Astrocyte (in vitro differentiated cells and primary cell): ENCODE measurements around the gene MFGE8.

Experiments used
- EZH2 ChIP-seq: IDR thresholded peaks from 2 replicates; pipeline ENCODE4 v1.6.1; 2012; ENCODE audit warnings: mild to moderate bottlenecking, low read length, inconsistent platforms; ENCODE audit not compliant: insufficient read depth
- TF ChIP-seq, protein P1 (sequence below): IDR thresholded peaks from 2 replicates; pipeline ENCODE4 v1.5.1; 2011; ENCODE audit warnings: low read depth, mild to moderate bottlenecking, inconsistent platforms, low read length, moderate library complexity; ENCODE audit not compliant: insufficient read depth

DNA sequence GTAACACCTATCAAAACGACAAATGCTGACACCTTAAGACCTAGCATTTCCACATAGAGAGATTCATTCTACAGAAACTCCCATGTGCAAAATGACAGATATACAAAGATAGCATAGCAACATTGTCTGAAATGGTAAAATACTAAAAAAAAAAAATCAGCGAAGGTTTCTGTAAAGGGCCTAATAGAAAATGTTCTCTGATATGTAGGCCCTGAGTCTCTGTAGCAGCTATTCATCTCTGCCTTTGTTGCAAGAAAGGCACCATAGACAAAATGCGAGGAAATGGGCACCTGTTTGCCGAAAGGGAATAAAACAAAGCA, 631 bp upstream of the MFGE8 start:
- TF ChIP-seq EZH2: no peak
- TF ChIP-seq, protein P1, sequence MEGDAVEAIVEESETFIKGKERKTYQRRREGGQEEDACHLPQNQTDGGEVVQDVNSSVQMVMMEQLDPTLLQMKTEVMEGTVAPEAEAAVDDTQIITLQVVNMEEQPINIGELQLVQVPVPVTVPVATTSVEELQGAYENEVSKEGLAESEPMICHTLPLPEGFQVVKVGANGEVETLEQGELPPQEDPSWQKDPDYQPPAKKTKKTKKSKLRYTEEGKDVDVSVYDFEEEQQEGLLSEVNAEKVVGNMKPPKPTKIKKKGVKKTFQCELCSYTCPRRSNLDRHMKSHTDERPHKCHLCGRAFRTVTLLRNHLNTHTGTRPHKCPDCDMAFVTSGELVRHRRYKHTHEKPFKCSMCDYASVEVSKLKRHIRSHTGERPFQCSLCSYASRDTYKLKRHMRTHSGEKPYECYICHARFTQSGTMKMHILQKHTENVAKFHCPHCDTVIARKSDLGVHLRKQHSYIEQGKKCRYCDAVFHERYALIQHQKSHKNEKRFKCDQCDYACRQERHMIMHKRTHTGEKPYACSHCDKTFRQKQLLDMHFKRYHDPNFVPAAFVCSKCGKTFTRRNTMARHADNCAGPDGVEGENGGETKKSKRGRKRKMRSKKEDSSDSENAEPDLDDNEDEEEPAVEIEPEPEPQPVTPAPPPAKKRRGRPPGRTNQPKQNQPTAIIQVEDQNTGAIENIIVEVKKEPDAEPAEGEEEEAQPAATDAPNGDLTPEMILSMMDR: no peak
